Right atrium auricular region (tissue), 2 donors: Measurements from ENCODE around the gene GSC2. TPM values are rescaled to one million over a fixed set of nuclear protein-coding genes. Genes with fewer than 3 reads are reported as not detected.

Experiments
- DNase-seq: peaks from one replicate; pipeline ENCODE4 v3.0.0-alpha.2; 2019; ENCODE audit warnings: low spot score
- H3K27ac ChIP-seq, 2 donors: fragments of 200-600 bp; sonication (generic); 1 replicate in 1 of 2; 2 replicates in 1 of 2; pipeline ENCODE4 v1.5.1; 2016 to 2019
- H3K27me3 ChIP-seq, 2 donors: fragments of 200-600 bp; sonication (generic); one replicate each; pipeline versions ENCODE4 v1.5.1 to v1.6.0; 2017 to 2019
- H3K36me3 ChIP-seq: fragments of 200-600 bp; sonication (generic); one replicate; pipeline ENCODE4 v1.5.1; 2016
- H3K4me1 ChIP-seq, 2 donors: fragments of 200-600 bp; sonication (generic); one replicate each; pipeline versions ENCODE4 v1.5.1 to v1.6.0; 2017 to 2019
- H3K4me3 ChIP-seq, 2 donors: fragments of 200-600 bp; sonication (generic); 1 replicate in 1 of 2; 2 replicates in 1 of 2; pipeline ENCODE4 v1.5.1; 2017 to 2019; ENCODE audit warnings: mild to moderate bottlenecking in 1 of 2, moderate library complexity in 1 of 2
- H3K9me3 ChIP-seq, 2 donors: fragments of 200-600 bp; sonication (generic); one replicate each; pipeline ENCODE4 v1.5.1; 2019
- CTCF ChIP-seq, 2 donors: fragments of 200-600 bp; sonication (generic); IDR thresholded peaks; one replicate each; pipeline ENCODE4 v1.5.1; 2019; ENCODE audit warnings: antibody characterized with exemption in 2 of 2
- total RNA-seq, 2 donors: library from RNA; depleted of rRNA; stranded (reverse); fragments of >200 nt; gene quantifications; one replicate each; pipeline ENCODE4 v1.1.0, GENCODE V29; 2016

GSC2 gene
- total RNA-seq, 2 donors from 2014 or later = not detected

- no peak for TF ChIP-seq CTCF (IDR thresholded peaks at IDR 0.05)
- no peak overlapping the region for H3K27ac ChIP-seq
- H3K4me1 ChIP-seq = peaks cover 0 to 73% of the 10 kb centered on the region in 2 donors
Measured at GRCh38 chr22:19117111-19117512, 33.0 kb downstream of the GSC2 start.

GRCh38 chr22:19115628-19116027 lies 34.5 kb downstream of the GSC2 start:
- no peaks in the 10 kb centered on the region for H3K27me3 ChIP-seq
- DNase-seq = no peak
- H3K27ac ChIP-seq = no peak overlapping the region

More at GRCh38 chr22:19117111-19117512, 33.0 kb downstream of the GSC2 start:
- H3K9me3 ChIP-seq = no peaks in the 10 kb centered on the region
- H3K4me3 ChIP-seq = no peak overlapping the region
- no peak for DNase-seq
- H3K36me3 ChIP-seq = no peaks in the 10 kb centered on the region
- H3K27me3 ChIP-seq = no peaks in the 10 kb centered on the region

GRCh38 chr22:19114984-19115552 lies 35.0 kb downstream of the GSC2 start:
- no peak overlapping the region for H3K27ac ChIP-seq
- H3K4me3 ChIP-seq = no peak overlapping the region
- DNase-seq = no peak
- peaks cover 0 to 63% of the 10 kb centered on the region in 2 donors for H3K4me1 ChIP-seq
- no peak for TF ChIP-seq CTCF (IDR thresholded peaks at IDR 0.05)
- H3K9me3 ChIP-seq = no peaks in the 10 kb centered on the region
- H3K36me3 ChIP-seq = no peaks in the 10 kb centered on the region
- H3K27me3 ChIP-seq = no peaks in the 10 kb centered on the region

More at GRCh38 chr22:19115628-19116027, 34.5 kb downstream of the GSC2 start:
- Histone ChIP-seq H3K36me3 (no peaks in the 10 kb centered on the region), H3K9me3 (no peaks in the 10 kb centered on the region), H3K4me1 (peaks cover 0 to 65% of the 10 kb centered on the region in 2 donors), H3K4me3 (no peak overlapping the region)
- TF ChIP-seq CTCF (IDR thresholded peaks at IDR 0.05) = no peak

- no peak overlapping the region for H3K27ac ChIP-seq
- DNase-seq = no peak
- no peaks in the 10 kb centered on the region for H3K9me3 ChIP-seq
- H3K4me1 ChIP-seq = peaks cover 0 to 62% of the 10 kb centered on the region in 2 donors
- H3K4me3 ChIP-seq = no peak overlapping the region
- no peaks in the 10 kb centered on the region for H3K36me3 ChIP-seq
- no peak for TF ChIP-seq CTCF (IDR thresholded peaks at IDR 0.05)
- H3K27me3 ChIP-seq = no peaks in the 10 kb centered on the region
Measured at GRCh38 chr22:19113429-19113828, 36.7 kb downstream of the GSC2 start.

- Histone ChIP-seq H3K36me3 (no peaks in the 10 kb centered on the region), H3K4me3 (no peak overlapping the region), H3K4me1 (peaks cover 0 to 60% of the 10 kb centered on the region in 2 donors), H3K27ac (no peak overlapping the region), H3K27me3 (no peaks in the 10 kb centered on the region), H3K9me3 (no peaks in the 10 kb centered on the region)
- DNase-seq = no peak
- TF ChIP-seq CTCF (IDR thresholded peaks at IDR 0.05) = no peak
Measured at GRCh38 chr22:19111584-19111983, 38.5 kb downstream of the GSC2 start.

- Histone ChIP-seq H3K27ac (no peak overlapping the region), H3K4me1 (peaks cover 0 to 60% of the 10 kb centered on the region in 2 donors), H3K36me3 (no peaks in the 10 kb centered on the region), H3K27me3 (no peaks in the 10 kb centered on the region), H3K4me3 (no peak overlapping the region), H3K9me3 (no peaks in the 10 kb centered on the region)
- TF ChIP-seq CTCF (IDR thresholded peaks at IDR 0.05) = no peak
- no peak for DNase-seq
Measured at GRCh38 chr22:19111140-19111539, 39.0 kb downstream of the GSC2 start.
